NCI-H774 (cell line): ENCODE data around the gene MAN2A1.

Experiments
- DNase-seq: peaks from one replicate; lab custom pipeline; 2025; lab: John Stamatoyannopoulos, UW

The MAN2A1 gene

DNA sequence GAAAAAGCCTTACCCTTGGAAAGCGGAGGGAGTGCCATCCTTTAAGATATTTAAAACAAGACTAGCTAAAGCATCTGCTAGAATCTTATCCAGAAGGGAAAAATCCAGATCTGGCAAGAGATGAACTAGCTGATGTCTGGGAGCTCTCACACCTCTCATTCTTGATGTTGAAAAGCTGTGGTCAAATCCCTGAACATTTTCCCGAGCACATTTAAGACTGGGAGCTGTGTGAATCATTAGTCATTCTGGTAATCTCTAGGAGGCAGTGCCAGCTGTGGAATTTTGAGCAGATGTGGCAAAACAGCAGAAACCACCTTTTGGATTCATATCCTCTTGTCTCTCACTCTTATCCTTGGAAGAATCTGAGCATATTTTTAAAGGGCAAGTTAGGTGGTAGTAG is 218.0 kb downstream of the MAN2A1 start:
- no peak for DNase-seq

- no peak for DNase-seq
Observed at GRCh38 chr5:109908366-109908765, 218.6 kb downstream of the MAN2A1 start.

DNA sequence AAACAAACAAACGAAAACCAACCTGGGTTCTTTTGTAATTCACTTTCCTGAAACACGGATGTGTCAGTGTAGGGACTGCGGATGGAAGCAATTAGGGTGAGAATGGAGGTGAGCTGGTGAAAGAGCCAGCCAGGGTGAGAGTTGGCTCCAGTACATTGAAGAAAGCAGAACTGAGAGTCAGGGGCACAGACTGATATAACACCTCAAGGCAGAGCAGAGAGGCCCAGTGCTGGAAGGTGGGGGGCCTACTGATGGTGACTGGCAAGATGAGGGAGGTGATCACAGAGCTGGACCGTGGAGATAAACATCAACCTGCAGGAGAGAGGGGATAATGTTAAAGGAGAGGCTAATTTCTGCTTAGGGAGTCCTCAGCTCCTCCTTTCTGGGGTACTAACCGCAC is 221.1 kb downstream of the MAN2A1 start:
- DNase-seq: no peak

DNA sequence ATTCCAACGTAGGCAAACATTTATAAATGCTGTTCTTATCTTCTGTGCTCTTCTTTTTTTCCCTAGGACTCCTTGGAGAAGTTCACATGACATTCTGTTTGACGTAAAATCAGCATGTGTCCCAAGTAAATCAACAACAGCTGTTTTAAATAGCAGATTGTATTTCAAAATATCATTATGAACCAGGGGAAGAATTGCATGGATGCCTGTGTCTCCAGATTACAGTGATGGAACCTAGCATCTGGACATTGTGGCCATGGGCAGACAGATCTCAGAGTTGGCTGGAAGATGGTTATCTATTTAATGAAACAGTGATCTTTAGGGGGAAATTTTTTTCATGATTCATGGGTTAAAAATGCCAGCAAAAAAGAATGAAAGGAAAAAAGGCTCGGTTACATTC is 222.0 kb downstream of the MAN2A1 start:
- DNase-seq: no peak

DNA sequence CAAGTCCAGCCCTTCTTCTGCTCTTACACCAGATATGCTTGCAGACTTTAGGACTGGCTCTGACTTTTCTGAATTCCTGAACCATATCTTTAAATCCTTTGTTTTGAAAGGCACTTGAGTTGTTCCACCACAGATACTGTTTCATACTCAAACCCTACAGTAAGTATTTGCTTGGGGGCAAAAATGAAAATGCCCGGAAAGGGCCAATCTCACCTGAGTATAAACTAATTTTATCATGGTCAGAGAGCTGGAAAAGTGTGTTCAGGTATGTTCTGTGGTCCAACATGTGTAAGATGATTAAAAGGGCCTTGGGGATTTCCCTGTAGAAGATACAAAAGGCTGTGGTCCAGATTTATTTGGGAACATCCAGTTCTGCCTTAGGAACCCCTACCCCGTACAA is 225.2 kb downstream of the MAN2A1 start:
- DNase-seq: no peak

GRCh38 chr5:109916481-109917153 is 226.9 kb downstream of the MAN2A1 start:
- DNase-seq: no peak
